HuH-7.5 (cell line): ENCODE measurements around the gene LENG1.
"Not testable (repeated sequence)": the region's sequence is repeated elsewhere in the genome, so short reads cannot be mapped to it uniquely, and the experiment has no call there.

ENCODE experiments used
- DNase-seq: peaks from one replicate; pipeline ENCODE4 v3.0.0; 2011; ENCODE audit warnings: low spot score

LENG1 gene

DNA sequence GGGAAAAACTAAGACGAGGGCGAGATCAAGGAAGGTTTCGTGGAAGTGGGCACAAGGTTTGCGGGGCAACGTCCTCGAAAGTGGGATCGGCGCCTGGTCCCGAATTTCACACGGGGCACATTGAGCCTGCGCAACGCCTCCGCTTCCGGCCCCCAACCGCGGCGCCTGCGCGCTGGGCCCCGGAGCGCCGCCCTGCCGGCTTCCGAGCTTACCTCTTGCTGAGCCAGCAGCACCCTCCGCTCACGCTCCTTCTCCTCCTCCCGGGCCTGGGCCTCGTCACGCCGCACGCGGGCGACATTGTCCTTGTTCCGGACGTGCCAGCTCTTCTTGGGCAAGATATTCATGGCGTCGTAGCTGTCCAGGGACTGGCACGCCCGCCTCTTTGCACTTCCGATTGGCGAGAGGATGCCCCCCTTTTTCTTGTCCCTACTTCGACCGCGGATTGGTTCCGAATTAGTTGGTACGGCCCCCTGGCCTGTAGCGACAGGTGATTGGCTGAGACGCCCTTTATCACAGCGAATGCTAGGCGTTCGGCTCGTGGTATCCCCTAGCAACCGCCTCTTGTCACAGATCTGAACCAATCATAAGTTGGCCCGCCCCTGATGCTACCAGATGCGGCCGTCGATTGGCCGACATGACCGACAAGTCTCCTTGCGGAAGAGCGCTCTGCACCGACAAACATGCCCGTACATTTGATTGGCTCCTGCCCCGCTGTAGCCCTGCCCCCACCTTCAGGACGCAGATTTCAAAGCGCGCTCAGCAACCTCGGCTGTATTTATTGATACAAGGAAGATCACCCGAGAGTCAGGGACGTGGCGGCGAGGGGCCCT, at the start of gene LENG1:
LENG1 (minus strand) TSS at position 370 of the 830 bp plus-strand sequence; CDS start at position 344, 26 bp downstream.
- peak; percentile 100 for DNase-seq

DNA sequence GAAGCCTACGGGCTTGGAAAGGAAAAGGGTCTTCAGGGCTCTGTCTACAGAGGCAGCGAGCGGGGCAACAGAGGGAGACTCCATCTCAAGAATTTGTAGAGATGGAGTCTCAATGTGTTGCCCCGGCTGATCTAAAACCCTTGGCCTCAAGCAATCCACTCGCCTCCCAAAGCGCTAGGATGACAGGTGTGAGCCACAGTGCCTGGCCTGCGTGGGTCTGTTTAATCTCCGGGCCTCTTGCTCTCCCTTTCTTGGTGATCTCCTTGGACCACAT, 49.2 kb upstream of the LENG1 start:
- DNase-seq, result no peak

DNA sequence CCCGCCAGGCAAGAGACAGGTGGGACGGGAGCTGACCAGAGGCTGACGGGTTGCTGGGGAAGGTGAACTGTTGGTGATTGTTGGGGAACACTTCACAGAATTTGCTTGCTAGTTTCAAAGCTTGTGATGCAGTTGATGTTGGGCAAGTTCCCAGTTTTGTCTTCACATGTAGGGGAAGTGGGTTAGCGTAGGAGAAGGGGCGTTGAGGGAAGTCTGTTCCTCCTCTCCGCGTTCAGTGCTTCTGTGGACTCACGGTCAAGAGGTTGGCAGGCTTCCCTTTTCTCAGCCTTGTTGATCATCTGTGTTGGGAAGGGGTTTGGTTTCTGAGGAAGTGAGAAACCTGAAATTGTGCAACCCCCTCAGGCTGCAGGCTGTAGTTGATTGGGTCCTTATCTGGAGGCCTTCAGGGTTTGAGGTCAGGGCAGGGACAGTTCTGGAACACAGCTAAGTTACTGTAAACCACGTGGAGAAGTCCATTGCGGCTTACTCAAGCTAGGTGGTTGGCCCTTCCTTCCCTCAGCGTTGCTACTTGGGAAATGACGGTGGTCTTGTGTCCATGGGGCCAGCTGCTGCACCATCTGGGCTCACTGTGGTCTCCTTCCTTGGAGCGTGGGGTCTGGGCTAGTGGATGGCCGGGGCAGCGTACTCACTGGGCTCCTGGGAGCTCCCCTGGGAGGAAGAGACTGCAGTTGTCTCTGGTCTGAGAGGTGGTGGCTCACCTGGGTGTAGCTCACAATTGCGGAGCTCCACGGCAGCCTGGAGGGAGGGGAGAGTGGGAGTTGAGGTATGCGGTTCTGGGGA, 48.7 kb upstream of the LENG1 start:
- no peak for DNase-seq

DNA sequence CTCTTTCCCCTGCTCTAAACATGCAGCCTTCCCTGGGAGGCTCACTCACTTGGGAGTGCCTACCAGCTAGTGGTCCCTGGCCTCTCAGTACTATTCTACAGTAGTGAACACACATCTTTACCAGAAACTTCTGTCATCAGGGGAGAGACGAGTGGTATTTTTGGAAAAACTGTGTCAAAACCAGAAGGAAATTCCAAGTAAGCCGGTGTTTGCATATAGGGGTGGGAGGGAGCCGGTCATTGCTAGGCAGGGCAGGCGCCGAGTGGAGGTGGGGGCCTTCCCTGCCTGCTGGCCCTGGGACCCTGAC, 48.1 kb upstream of the LENG1 start:
- no peak for DNase-seq

DNA sequence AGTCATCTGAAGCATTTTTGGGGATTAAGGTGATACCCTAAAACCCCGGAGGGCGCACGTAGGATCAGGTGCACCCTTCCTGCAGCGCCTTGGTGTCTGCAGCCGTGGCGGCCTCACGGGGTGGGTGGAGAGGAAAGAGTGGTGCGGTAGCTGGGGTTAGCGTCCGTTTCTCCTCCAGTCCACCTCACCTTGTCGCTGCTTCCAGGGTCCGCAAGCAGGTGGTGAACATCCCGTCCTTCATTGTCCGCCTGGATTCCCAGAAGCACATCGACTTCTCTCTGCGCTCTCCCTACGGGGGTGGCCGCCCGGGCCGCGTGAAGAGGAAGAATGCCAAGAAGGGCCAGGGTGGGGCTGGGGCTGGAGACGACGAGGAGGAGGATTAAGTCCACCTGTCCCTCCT, 47.7 kb upstream of the LENG1 start:
- not testable (repeated sequence) for DNase-seq

DNA sequence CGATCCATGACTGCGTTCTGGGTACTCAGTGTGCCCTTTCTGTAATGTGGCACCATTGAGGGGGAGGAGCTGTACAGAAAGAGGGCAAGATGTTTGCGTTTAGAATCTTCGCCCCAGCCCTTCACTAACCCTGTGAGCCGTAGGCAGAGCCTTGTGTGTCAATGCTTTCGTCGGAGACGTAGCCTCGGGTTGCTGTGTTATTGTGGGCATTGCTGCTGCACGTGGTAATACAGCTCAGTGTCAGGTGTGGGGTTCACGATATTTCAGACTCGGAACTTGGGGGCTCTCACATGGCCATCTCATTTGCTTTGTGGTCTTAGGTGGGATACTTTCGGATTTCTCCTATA, 47.3 kb upstream of the LENG1 start:
- DNase-seq, result no peak

DNA sequence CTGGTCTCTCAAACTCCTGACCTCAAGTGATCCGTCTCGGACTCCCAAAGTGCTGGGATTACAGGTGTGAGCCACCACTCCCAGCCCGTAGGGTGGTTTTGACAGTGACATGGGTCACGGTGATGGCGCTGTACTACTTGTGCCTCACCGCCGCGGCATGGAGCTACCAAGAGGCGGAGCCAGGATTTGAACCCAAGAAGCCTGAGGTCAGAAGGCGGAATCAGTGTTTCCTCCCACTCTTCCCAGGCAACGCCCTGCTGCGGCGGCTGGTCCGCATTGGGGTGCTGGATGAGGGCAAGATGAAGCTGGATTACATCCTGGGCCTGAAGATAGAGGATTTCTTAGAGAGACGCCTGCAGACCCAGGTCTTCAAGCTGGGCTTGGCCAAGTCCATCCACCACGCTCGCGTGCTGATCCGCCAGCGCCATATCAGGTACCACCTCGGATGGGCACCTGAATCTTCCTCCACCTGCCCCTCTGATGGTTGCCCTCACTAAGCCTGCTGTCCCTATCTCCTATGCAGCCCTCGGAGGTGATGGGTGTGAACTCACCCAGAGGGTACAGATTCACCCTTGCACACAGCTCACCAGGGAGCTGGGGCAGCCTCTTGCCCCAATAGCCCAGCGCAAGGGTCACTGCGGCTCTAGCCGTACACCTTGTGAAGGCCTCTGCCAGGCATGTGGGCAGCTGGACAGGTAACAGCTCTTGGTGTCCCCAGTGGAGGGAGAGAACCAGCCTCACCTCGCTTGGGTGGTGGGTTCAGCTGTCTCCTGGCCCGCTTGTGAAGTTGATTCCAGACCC, 46.7 kb upstream of the LENG1 start:
- no peak for DNase-seq

DNA sequence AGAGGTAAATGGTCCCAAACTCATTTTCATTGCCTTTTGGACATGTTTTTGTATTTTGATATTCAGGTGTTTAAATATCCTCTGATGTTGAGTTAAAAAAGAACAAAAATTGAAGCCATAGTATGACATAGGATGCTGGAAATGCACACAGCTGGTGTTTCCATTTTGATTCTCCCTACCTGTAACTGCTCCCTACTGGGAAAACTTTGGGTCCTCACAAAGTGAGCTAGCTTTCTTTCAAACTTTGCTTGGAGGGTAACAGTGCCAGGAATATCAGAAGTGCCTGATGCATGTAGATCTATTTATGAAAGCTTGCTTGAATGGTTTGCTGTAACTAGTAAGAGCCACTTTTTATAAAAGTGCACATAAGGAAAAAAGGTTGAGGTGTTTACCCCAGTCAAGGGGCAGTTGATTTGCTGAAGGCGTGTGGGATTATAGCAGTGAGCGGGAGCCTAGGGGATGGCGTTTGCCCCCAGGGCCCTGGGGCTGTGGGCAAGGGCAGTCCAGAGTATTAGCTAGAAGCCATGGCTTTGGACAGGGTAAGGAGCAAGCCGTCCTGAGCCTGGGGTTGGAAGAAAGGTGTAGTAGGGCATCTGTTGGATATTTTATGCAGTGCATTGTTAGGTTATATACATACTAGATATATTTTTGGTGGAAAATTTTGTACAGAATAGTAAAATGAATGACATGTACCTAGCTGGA, 45.4 kb upstream of the LENG1 start:
- DNase-seq, result no peak

DNA sequence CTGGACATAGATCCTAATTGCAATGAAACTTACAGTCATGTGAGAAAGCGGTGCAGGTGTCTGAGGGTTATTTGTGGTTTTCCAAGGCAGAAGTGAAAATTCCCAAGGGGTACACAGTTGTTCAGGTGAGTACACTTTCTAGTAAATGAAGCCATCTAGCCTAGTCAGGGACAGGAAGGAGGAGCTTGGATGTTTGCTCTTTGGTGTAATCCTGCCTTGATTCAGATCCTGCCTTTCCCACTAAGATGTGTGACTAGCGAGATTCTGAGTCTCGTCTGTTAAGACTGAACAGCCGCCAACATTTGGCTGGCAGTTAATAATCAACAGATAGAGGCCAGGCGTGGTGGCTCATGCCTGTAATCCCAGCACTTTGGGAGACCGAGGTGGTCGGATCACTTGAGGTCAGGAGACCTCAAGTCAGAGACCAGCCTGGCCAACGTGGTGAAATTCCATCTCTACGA, 43.7 kb upstream of the LENG1 start:
- no peak for DNase-seq

DNA sequence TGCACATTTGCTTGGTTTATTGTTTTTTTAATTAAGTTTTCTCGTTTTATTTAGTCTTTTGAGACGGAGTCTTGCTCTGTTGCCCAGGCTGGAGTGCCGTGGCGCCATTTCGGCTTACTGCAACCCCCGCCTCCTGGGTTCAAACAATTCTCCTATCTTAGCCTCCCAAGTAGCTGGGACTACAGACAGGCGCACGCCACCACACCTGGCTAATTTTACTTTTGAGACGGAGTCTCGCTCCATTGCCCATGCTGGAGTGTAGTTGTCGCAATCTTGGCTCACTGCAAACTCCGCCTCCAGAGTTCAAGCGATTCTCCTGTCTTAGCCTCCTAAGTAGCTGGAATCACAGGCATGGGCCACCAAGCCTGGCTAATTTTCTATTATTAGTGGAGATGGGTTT, 42.5 kb upstream of the LENG1 start:
- DNase-seq, result no peak

DNA sequence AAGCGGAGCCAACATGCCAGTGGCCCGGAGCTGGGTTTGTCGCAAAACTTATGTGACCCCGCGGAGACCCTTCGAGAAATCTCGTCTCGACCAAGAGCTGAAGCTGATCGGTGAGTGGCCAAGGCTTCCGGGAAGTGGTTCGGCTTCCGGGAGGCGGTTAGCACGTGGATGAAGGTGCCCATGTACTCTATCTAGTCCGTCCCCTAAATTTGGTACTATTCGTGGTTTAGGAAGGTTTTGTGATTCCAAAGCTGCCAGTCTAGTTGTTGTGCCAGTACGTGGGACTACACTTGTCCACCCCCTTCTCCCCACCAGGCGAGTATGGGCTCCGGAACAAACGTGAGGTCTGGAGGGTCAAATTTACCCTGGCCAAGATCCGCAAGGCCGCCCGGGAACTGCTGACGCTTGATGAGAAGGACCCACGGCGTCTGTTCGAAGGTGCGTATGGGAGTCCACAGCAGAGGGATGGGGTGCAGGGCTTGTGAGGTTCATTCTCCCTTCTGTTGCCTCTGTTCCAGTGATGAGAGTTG, 41.7 kb upstream of the LENG1 start:
- no peak for DNase-seq

DNA sequence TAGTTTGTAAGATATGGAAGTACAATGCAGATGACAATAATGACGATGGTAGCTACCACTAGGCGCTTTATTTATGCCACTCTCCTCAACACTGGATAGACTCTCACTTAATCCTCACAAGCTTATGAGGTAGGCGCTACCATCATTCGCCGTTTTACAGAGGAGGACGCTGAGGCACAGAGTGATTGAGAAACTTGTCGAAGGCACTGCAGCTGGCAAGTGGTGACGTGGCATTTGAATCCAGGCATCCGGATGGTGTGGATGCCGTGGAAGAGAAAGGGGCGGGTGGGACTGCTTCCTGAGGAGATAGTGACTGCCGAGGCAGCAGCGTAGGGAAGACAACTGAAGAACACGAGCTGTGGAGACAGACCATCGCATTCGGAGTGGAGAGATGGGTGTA, 39.9 kb upstream of the LENG1 start:
- DNase-seq, result no peak

DNA sequence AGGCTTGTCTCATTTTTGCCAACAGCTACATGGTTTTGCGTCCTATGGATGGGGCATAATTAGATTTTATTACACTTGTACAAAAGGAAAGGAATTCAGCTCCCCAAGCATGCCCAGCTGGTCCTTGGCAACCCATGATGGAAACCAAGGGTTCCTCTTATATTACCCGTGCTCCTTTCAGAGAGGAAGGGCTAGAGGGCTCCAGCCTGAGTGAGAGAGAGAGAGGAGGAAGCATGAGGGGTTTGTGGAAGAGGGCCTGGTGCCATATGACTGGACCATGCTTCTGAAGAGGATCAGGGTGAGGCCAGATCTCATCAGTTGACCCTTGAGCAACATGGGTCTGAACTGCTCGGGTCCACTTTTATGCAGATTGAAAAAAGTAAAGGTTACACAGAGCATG, 37.6 kb upstream of the LENG1 start:
- no peak for DNase-seq

DNA sequence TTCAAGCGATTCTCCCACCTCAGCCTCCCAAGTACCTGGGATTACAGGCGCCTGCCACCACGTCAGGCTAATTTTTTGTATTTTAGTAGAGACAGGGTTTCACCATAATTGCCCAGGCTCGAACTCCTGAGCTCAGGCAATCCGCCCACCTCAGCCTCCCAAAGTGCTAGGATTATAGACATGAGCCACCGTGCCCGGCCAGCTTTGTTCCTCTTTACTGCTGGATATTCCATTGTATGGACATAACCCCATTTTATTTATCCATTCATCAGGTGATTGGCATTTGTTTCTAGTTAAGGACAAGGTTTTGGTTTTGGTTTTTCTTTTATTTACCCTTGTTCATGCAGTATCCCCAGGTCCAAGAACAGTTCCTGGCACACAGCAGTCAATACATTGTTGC, 37.0 kb upstream of the LENG1 start:
- no peak for DNase-seq

DNA sequence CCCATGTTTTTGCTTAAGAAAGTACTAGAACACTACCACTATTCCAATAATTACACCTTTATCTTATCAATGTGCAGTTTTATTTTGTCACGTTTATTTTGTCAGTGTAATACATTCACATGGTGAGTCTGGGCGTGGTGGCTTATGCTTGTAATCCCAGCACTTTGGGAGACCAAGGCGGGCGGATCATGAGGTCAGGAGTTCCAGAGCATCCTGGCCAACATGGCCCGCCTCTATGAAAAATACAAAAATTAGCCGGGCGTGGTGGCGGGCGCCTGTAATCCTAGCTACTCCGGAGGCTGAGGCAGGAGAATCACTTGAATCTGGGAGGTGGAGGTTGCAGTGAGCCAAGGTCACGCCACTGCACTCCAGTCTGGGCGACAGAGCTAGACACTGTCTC, 34.9 kb upstream of the LENG1 start:
- not testable (repeated sequence) for DNase-seq

DNA sequence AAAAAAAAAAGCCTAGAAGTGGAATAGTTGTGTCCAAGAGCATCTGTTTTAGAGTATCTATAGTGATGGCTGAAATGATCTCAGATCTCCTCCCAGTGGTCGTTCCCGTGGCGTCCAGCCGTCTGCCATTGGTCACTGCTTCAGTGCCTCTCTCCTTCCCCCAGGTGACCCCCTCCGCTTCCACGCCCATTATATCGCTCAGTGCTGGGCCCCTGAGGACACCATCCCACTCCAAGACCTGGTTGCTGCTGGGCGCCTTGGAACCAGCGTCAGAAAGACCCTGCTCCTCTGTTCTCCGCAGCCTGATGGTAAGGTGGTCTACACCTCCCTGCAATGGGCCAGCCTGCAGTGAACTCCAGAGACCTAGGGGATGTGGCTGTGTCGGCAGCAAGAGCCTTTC, 33.5 kb upstream of the LENG1 start:
- no peak for DNase-seq

DNA sequence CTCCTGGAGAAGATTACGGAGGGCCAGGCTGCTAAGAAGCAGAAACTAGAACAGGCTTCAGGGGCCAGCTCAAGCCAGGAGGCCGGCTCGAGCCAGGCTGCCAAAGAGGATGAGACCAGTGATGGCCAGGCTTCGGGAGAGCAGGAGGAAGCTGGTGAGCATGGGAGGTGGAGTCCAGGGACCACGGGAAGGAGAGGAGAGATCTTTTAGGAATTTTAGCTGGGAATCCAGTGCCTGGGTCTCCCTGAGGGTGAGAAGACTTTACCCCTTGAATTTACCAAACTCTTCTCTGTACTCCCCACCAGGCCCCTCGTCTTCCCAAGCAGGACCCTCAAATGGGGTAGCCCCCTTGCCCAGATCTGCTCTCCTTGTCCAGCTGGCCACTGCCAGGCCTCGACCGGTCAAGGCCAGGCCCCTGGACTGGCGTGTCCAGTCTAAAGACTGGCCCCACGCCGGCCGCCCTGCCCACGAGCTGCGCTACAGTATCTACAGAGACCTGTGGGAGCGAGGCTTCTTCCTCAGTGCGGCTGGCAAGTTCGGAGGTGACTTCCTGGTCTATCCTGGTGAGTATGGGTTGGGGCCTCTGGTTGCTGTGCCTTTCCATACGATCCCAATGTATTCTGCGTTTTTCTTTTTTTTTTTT, 32.4 kb upstream of the LENG1 start:
- no peak for DNase-seq

DNA sequence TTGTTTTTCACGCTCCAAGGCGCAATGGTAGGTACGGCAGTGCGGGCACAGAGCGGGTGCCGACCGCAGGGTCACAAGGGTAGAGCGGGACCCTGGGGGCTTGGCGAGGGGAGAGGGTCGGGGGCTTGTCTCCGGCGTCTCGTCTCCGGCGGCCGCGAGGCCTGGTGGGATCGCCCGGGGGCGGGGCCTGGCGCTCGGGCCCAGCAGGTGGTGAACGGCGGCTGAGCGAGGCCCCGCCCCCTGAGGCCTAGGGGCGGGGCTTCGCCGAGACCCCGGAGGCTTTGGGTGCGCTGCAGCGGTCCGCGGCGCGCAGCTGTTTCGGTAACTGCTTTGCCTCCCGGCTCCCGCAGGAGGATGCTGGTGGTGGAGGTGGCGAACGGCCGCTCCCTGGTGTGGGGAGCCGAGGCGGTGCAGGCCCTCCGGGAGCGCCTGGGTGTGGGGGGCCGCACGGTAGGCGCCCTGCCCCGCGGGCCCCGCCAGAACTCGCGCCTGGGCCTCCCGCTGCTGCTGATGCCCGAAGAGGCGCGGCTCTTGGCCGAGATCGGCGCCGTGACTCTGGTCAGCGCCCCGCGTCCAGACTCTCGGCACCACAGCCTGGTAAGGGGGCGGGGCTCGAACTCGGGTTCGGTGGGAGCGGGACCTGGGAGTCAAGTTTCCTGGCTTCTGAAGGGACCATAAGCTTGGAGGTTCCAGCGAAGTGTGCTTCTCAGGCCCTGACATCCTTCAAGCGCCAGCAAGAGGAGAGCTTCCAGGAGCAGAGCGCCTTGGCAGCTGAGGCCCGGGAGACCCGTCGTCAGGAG, 31.7 kb upstream of the LENG1 start, which contains the start of gene TSEN34:
TSEN34 (plus strand) TSS at position 298 of the 800 bp plus-strand sequence; CDS start at position 355, 57 bp downstream.
- peak; percentile 63 for DNase-seq

DNA sequence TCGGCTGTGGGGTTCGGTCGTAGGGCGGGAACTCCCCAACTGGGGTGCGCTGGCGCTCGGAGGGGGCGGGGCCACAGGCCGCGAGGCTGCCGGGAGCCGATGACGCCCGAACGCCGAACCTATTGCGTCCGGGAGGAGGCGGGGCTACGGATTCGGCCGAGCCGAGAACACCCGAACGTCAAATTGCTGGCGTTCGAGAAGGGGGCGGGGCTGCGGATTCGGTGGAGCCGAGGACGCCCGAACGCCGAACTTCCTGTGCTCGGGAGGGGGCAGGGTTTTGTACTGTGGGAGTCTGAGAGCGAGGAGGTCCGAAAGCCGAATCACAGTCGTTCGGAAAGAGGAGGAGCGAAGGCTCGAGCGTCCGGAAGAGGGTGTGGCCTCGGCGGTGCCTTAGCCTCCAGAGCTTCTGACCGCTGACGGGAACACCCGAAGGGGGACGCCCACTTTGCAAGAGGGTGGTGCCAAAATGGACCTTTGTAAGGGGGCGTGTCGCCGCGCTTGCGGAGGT, 31.0 kb upstream of the LENG1 start:
- DNase-seq, result peak; percentile 75

DNA sequence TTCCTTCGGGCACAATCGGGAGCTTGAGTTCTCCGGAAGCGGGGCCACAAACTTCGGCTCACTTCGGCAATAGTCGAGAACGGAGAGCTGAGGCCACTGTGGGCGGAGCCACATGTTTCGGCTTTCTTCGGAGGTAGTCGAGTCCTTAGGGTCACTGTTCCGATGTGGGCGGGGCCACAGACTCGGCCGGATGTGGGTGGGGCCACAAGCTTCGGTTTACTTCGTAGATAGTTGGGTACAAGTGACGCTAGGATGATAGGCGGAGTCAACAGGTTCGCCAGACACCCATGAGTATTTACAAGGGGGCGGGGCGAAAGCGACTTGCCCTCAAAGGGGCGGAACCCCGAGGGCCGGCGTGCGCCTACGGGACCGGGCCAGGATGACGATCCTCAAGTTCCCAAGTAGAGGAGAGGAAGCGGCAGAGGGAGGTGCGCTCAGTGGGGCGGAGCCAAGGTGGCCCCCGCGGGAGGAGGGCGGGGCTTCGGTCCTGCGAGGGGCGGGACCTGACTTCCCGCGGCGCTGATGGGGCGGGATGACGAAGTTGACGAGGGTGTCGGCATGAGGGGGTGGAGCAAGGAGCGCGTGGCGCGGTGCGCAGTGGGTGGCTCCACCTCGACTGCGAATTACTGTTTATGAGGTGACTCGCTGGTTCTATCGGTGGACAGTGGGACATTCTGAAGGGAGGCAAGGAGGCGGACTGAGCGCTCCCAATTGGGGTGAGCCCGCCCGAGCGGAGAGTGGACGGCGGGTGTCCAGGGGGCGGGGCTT, 30.4 kb upstream of the LENG1 start:
- peak; percentile 92 for DNase-seq
